ENCODE data around the gene ARHGEF38. TPM values are rescaled to one million over a fixed set of nuclear protein-coding genes. Genes with fewer than 3 reads are reported as not detected.
A peak's percentile ranks its signal among the peaks of the same experiment; 100 is the strongest.

The ARHGEF38 gene
- total RNA-seq, 1 donor from 2014 or later = 15.5 TPM

DNA sequence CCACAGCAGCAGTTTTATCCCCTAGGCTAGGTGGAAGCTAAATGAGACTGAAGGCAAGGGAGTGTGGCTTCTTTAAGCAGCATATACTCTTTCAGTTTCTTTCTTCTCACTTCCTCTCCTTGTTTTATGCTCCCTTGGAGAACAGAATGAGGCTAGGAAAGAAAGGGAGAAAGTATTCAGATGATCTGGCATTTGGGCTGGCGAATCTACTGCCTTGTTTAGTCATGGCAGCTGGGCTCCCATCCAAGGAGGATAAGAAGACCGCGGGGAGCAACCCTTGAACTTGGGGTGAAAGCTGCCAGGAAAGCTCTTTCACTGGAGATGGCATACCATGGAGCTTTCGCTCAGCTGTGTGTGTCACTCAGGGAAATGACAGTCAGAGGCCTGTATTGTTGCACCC lies 72.1 kb downstream of the ARHGEF38 start:
- ATAC-seq (peak; percentile 19), DNase-seq (no peak)
- TF ChIP-seq, protein P1, sequence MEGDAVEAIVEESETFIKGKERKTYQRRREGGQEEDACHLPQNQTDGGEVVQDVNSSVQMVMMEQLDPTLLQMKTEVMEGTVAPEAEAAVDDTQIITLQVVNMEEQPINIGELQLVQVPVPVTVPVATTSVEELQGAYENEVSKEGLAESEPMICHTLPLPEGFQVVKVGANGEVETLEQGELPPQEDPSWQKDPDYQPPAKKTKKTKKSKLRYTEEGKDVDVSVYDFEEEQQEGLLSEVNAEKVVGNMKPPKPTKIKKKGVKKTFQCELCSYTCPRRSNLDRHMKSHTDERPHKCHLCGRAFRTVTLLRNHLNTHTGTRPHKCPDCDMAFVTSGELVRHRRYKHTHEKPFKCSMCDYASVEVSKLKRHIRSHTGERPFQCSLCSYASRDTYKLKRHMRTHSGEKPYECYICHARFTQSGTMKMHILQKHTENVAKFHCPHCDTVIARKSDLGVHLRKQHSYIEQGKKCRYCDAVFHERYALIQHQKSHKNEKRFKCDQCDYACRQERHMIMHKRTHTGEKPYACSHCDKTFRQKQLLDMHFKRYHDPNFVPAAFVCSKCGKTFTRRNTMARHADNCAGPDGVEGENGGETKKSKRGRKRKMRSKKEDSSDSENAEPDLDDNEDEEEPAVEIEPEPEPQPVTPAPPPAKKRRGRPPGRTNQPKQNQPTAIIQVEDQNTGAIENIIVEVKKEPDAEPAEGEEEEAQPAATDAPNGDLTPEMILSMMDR (IDR thresholded peaks at IDR 0.05) = no peak
- H3K27me3 ChIP-seq = no peaks in the 10 kb centered on the region
- no peak overlapping the region for H3K4me3 ChIP-seq
- no peak overlapping the region for H3K27ac ChIP-seq
- no peaks in the 10 kb centered on the region for H3K9me3 ChIP-seq
- peaks cover 1% of the 10 kb centered on the region for H3K4me1 ChIP-seq
- H3K36me3 ChIP-seq = no peaks in the 10 kb centered on the region
- intact Hi-C loops (cut with DNase I) = loop anchor here (5.0 kb wide), 1 partner anchor 497 kb away; no protein-coding TSS in a partner anchor

DNA sequence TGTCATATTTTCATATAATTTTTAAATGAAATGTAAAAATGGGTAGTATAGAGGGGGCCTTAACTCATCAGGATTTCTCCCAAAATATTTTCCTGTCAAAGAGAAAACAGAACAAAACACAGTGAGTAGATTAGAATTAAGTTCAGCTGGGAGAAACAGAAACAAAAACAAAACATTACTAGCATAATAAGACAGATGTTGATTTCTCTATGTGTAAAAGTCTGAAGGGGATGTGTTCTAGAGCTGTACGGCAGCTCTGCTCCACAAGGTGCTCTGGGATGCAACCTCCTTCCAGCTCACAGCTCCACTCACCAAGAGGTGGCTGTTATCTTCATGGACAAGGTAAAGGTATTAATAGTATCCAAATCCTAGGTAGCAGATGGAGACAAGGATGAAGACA lies 72.8 kb downstream of the ARHGEF38 start:
- no peak for ATAC-seq
- Histone ChIP-seq H3K4me3 (no peak overlapping the region), H3K4me1 (no peaks in the 10 kb centered on the region), H3K9me3 (no peaks in the 10 kb centered on the region), H3K36me3 (no peaks in the 10 kb centered on the region), H3K27ac (no peak overlapping the region), H3K27me3 (no peaks in the 10 kb centered on the region)
- no peak for DNase-seq
- intact Hi-C loops (cut with DNase I) = no loop called here
- TF ChIP-seq, protein P1 (IDR thresholded peaks at IDR 0.05) = no peak

DNA sequence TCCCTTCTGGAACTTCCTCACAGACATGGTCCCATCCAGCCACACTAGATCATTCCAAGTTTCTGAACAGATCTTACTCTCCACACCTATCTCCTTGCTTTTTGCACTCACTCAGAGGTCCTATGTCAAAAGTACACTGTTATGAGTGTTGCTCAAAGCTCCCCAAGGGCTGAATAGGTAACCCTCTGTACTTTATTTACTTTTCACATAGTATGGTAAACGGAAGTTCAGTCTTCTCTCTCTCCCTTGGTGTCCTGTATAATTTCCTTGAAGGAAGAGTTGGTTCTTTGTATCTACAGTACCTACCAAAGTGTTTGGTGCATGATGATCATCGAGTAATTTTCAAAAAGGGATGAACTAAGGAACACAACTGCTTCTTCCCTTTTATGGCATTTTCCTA lies 74.4 kb downstream of the ARHGEF38 start:
- Histone ChIP-seq H3K4me1 (no peaks in the 10 kb centered on the region), H3K36me3 (no peaks in the 10 kb centered on the region), H3K27me3 (no peaks in the 10 kb centered on the region), H3K4me3 (no peak overlapping the region), H3K27ac (no peak overlapping the region), H3K9me3 (no peaks in the 10 kb centered on the region)
- DNase-seq = no peak
- ATAC-seq = no peak
- intact Hi-C loops (cut with DNase I) = no loop called here
- TF ChIP-seq, protein P1 (IDR thresholded peaks at IDR 0.05) = no peak

DNA sequence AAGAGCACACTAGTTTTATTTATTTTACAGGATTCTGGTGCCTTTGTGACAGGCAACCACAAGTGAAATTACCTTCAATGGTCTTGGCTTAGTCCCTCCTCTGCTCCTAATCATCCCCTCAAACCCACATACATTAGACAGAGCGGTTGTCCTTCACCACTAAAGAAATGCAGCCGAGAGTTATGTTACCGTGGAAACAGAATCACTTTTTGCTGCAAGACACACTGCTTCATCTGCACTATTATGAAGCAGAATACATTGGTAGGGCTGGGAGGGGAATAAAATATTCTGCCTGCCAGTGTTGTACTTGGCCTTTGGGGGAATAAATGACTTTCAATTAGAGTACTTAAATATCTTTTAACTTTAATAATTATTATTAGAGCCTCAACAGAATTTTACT lies 75.2 kb downstream of the ARHGEF38 start:
- Histone ChIP-seq H3K36me3 (no peaks in the 10 kb centered on the region), H3K27me3 (no peaks in the 10 kb centered on the region), H3K27ac (no peak overlapping the region), H3K9me3 (no peaks in the 10 kb centered on the region), H3K4me1 (no peaks in the 10 kb centered on the region), H3K4me3 (no peak overlapping the region)
- TF ChIP-seq, protein P1 (IDR thresholded peaks at IDR 0.05) = no peak
- DNase-seq = no peak
- intact Hi-C loops (cut with DNase I) = no loop called here
- ATAC-seq = no peak

DNA sequence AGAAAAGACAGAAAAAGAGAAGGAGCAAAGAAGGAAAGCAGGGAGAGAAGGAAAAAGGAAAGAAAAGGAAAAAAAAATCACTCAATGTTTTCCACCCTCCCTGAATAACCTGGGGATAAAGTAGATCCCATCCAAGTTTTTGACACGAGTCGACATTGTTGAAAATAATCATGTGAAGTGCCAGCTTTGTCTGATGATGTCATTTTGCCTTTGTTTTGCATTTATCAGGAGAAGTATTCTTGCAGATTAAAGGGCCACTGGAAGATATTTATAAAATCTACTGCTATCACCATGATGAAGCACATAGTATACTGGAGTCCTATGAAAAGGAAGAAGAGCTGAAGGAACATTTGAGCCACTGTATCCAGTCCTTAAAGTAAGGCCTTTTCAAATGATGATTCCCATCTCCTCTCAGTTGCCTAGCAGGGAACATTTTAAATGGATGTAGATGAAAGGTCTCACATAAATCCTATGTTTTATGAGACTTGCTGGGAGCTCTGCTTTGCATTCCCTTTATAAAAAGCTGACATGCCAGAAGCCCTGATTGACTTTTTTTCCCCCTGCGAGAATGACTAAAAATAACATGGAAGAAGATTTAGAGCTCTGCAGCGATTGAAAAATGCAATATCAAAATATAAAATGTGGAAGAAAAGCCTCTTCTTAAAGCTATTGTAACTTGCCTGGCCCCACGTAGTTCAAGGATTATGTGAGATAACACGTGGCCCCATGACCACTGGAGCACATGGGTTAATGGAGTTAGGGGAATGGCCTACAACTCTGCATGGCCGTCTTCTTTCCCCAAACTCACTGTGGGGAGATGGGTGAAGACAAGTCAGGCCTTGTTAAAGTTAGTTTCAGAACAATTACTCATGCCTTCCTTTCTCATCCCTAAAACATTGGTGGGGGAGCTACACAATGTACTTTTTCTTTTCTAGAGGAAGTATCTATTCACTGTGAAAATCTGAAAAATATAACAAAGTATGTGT lies 78.5 kb downstream of the ARHGEF38 start:
- H3K36me3 ChIP-seq = no peaks in the 10 kb centered on the region
- peaks cover 4% of the 10 kb centered on the region for H3K4me1 ChIP-seq
- no peak overlapping the region for H3K27ac ChIP-seq
- no peaks in the 10 kb centered on the region for H3K9me3 ChIP-seq
- TF ChIP-seq, protein P1 (IDR thresholded peaks at IDR 0.05) = no peak
- H3K4me3 ChIP-seq = no peak overlapping the region
- no peaks in the 10 kb centered on the region for H3K27me3 ChIP-seq
- DNase-seq (no peak), ATAC-seq (no peak)
- intact Hi-C loops (cut with DNase I) = no loop called here

Data from upper lobe of right lung (tissue), 1 donor.